Osteocyte (in vitro differentiated cells): ENCODE measurements around the gene STMND1. TPM values are rescaled to one million over a fixed set of nuclear protein-coding genes. Genes with fewer than 3 reads are reported as not detected.
A peak's percentile ranks its signal among the peaks of the same experiment; 100 is the strongest.

Experiments used
- DNase-seq: peaks from one replicate; pipeline ENCODE4 v3.0.0; 2021; ENCODE audit warnings: mixed read lengths; ENCODE audit not compliant: unreplicated experiment; ENCODE audit errors: extremely low spot score
- H3K27ac Mint-ChIP-seq: one replicate; pipeline ENCODE4 v1.8.0; 2021; ENCODE audit warnings: mild to moderate bottlenecking, mixed read lengths; ENCODE audit not compliant: unreplicated experiment
- H3K27me3 Mint-ChIP-seq: one replicate; pipeline ENCODE4 v1.8.0; 2021; ENCODE audit warnings: mixed read lengths; ENCODE audit not compliant: unreplicated experiment
- H3K36me3 Mint-ChIP-seq: one replicate; pipeline ENCODE4 v1.8.0; 2021; ENCODE audit warnings: mixed read lengths; ENCODE audit not compliant: unreplicated experiment
- H3K4me1 Mint-ChIP-seq: one replicate; pipeline ENCODE4 v1.8.0; 2021; ENCODE audit warnings: mixed read lengths; ENCODE audit not compliant: unreplicated experiment
- H3K4me3 Mint-ChIP-seq: one replicate; pipeline ENCODE4 v1.8.0; 2021; ENCODE audit warnings: mild to moderate bottlenecking, moderate library complexity, mixed read lengths; ENCODE audit not compliant: unreplicated experiment
- H3K9me3 Mint-ChIP-seq: one replicate; pipeline ENCODE4 v1.8.0; 2021; ENCODE audit warnings: mixed read lengths; ENCODE audit not compliant: unreplicated experiment
- CTCF ChIP-seq: fragments of 200-600 bp; sonication (generic); IDR thresholded peaks from 2 replicates; pipeline ENCODE4 v1.5.0; 2021; ENCODE audit warnings: antibody characterized with exemption, mild to moderate bottlenecking, moderate library complexity
- long read RNA-seq: library from polyadenylated mRNA; unstranded; transcript quantifications from one replicate; pipeline ENCODE4 v2.0.0, GENCODE V29; 2021
- total RNA-seq: library from RNA; stranded (reverse); gene quantifications from 2 replicates; pipeline ENCODE4 v1.2.1, GENCODE V29; 2021

STMND1 gene
- not detected in 2 replicates for total RNA-seq
- long read RNA-seq: 0 reads

GRCh38 chr6:17101422-17102257 is at the start of gene STMND1:
STMND1 (plus strand) TSS chr6:17102050; CDS start chr6:17102258, 208 bp downstream.
- no peak for DNase-seq
- H3K4me1 Mint-ChIP-seq: peaks cover 9% of the 10 kb centered on the region
- peak within 1 kb of the TSS; percentile 77 for H3K4me3 Mint-ChIP-seq
- TF ChIP-seq CTCF: no peak
- no peaks in the 10 kb centered on the region for H3K36me3 Mint-ChIP-seq
- H3K9me3 Mint-ChIP-seq: no peaks in the 10 kb centered on the region
- H3K27me3 Mint-ChIP-seq: peaks cover 25% of the 10 kb centered on the region
- no peak within 1 kb of the TSS for H3K27ac Mint-ChIP-seq

GRCh38 chr6:17054647-17055046 is 47.2 kb upstream of the STMND1 start:
- H3K27ac Mint-ChIP-seq: no peak overlapping the region
- H3K4me1 Mint-ChIP-seq: no peaks in the 10 kb centered on the region
- no peaks in the 10 kb centered on the region for H3K36me3 Mint-ChIP-seq
- DNase-seq: no peak
- TF ChIP-seq CTCF: no peak
- no peak overlapping the region for H3K4me3 Mint-ChIP-seq
- no peaks in the 10 kb centered on the region for H3K27me3 Mint-ChIP-seq
- no peaks in the 10 kb centered on the region for H3K9me3 Mint-ChIP-seq

- TF ChIP-seq CTCF: no peak
- no peak overlapping the region for H3K27ac Mint-ChIP-seq
- H3K4me3 Mint-ChIP-seq: no peak overlapping the region
- no peaks in the 10 kb centered on the region for H3K27me3 Mint-ChIP-seq
- DNase-seq: no peak
- H3K9me3 Mint-ChIP-seq: no peaks in the 10 kb centered on the region
- no peaks in the 10 kb centered on the region for H3K36me3 Mint-ChIP-seq
- no peaks in the 10 kb centered on the region for H3K4me1 Mint-ChIP-seq
These were observed 44.5 kb upstream of the STMND1 start for GRCh38 chr6:17057322-17057721.

DNA sequence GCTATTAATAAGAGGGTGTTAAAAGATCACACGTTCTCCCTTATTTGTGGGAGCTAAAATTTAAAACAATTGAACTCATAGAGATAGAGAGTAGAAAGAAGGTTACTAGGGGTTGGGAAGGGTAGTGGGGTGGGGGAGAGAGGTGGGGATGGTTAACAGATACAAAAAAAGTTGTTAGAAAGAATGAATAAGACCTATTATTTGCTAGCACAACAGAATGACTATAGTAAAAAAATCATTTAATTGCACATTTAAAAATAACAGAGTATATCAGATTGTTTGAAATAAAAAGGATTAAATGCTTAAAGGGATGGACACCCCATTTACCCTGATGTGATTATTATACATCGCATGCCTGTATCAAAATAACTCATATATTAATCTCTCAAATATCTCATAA is 43.3 kb upstream of the STMND1 start:
- no peak overlapping the region for H3K4me3 Mint-ChIP-seq
- H3K9me3 Mint-ChIP-seq: no peaks in the 10 kb centered on the region
- no peak for TF ChIP-seq CTCF
- no peak overlapping the region for H3K27ac Mint-ChIP-seq
- H3K27me3 Mint-ChIP-seq: no peaks in the 10 kb centered on the region
- DNase-seq: no peak
- no peaks in the 10 kb centered on the region for H3K36me3 Mint-ChIP-seq
- no peaks in the 10 kb centered on the region for H3K4me1 Mint-ChIP-seq

- no peaks in the 10 kb centered on the region for H3K9me3 Mint-ChIP-seq
- no peaks in the 10 kb centered on the region for H3K4me1 Mint-ChIP-seq
- no peak overlapping the region for H3K27ac Mint-ChIP-seq
- no peak for TF ChIP-seq CTCF
- no peaks in the 10 kb centered on the region for H3K27me3 Mint-ChIP-seq
- DNase-seq: no peak
- H3K4me3 Mint-ChIP-seq: no peak overlapping the region
- no peaks in the 10 kb centered on the region for H3K36me3 Mint-ChIP-seq
These were observed 42.8 kb upstream of the STMND1 start for GRCh38 chr6:17059022-17059421.
